HepG2 (cell line): ENCODE measurements around the gene NAA15. TPM values are rescaled to one million over a fixed set of nuclear protein-coding genes. Genes with fewer than 3 reads are reported as not detected.

Experiments used
- CBX5 ChIP-seq: sonication (generic); formaldehyde crosslinking; IDR thresholded peaks from 2 replicates; pipeline ENCODE4 v1.4.0; 2020; ENCODE audit warnings: missing genetic modification reagents, borderline replicate concordance
- EEA1 ChIP-seq: sonication (generic); formaldehyde crosslinking; IDR thresholded peaks from 2 replicates; pipeline ENCODE4 v1.5.1; 2020; ENCODE audit warnings: mild to moderate bottlenecking, missing genetic modification reagents, borderline replicate concordance
- GTF2F1 ChIP-seq: fragments of 150-350 bp; IDR thresholded peaks from 2 replicates; pipeline ENCODE4 v1.6.1; 2014; ENCODE audit warnings: low read length
- GTF3A ChIP-seq: sonication (generic); formaldehyde crosslinking; conservative IDR thresholded peaks from 2 replicates; pipeline ENCODE4 v1.4.0; 2020; ENCODE audit warnings: mild to moderate bottlenecking, missing genetic modification reagents
- HES4 ChIP-seq: sonication (generic); formaldehyde crosslinking; IDR thresholded peaks from 2 replicates; pipeline ENCODE4 v1.9.0; 2021; ENCODE audit warnings: mild to moderate bottlenecking, missing genetic modification reagents, borderline replicate concordance
- KAT2B ChIP-seq: fragments of 150-350 bp; IDR thresholded peaks from 2 replicates; pipeline ENCODE4 v1.6.1; 2014; ENCODE audit warnings: low read depth, low read length, borderline replicate concordance
- KDM2A ChIP-seq: sonication (generic); formaldehyde crosslinking; IDR thresholded peaks from 2 replicates; pipeline ENCODE4 v1.4.0; 2020; ENCODE audit warnings: low read depth, missing genetic modification reagents, borderline replicate concordance
- MBNL3 ChIP-seq: fragments of 250-450 bp; sonication (Bioruptor Pico); conservative IDR thresholded peaks from 2 replicates; pipeline ENCODE4 v1.8.0; 2022; ENCODE audit warnings: mild to moderate bottlenecking, inconsistent platforms
- MXI1 ChIP-seq: IDR thresholded peaks from 3 replicates; pipeline ENCODE4 v1.6.1; 2012; ENCODE audit warnings: low read depth, low read length, inconsistent platforms, borderline replicate concordance
- MYNN ChIP-seq: sonication (generic); formaldehyde crosslinking; IDR thresholded peaks from 2 replicates; pipeline ENCODE4 v1.4.0; 2020; ENCODE audit warnings: mild to moderate bottlenecking, low read depth, missing genetic modification reagents
- PAX8 ChIP-seq: sonication (generic); formaldehyde crosslinking; IDR thresholded peaks from 2 replicates; pipeline ENCODE4 v1.8.0; 2022; ENCODE audit warnings: mild to moderate bottlenecking, missing genetic modification reagents, borderline replicate concordance
- POLR2A ChIP-seq, 2 experiments: IDR thresholded peaks; 2 replicates each; pipeline ENCODE4 v1.6.1; 2011; ENCODE audit warnings: low read depth in 2 of 2, low read length in 2 of 2, mild to moderate bottlenecking in 1 of 2, moderate library complexity in 1 of 2; ENCODE audit not compliant: insufficient read depth in 1 of 2
- PRPF4 ChIP-seq: fragments of 200-400 bp; formaldehyde crosslinking; IDR thresholded peaks from 2 replicates; pipeline ENCODE4 v1.6.1; 2016; ENCODE audit warnings: low read length, low read depth; ENCODE audit not compliant: poor library complexity, severe bottlenecking
- TCF12 ChIP-seq, 2 experiments: fragments of 450-650 bp in 1 of 2; sonication (generic) in 1 of 2; formaldehyde crosslinking in 1 of 2; IDR thresholded peaks; 2 replicates each; pipeline versions ENCODE4 v1.6.1 to v1.8.0; 2017 to 2022; ENCODE audit warnings: antibody characterized with exemption in 1 of 2, mild to moderate bottlenecking in 1 of 2, missing genetic modification reagents in 1 of 2, moderate library complexity in 1 of 2
- ZBTB3 ChIP-seq: sonication (generic); formaldehyde crosslinking; IDR thresholded peaks from 2 replicates; pipeline ENCODE4 v1.4.0; 2020; ENCODE audit warnings: low read depth, mild to moderate bottlenecking, moderate library complexity, missing genetic modification reagents, borderline replicate concordance
- ZFP1 ChIP-seq: IDR thresholded peaks from 2 replicates; pipeline ENCODE4 v1.6.1; 2016
- ZNF296 ChIP-seq: sonication (generic); formaldehyde crosslinking; conservative IDR thresholded peaks from 2 replicates; pipeline ENCODE4 v1.5.0; 2020; ENCODE audit warnings: mild to moderate bottlenecking, missing genetic modification reagents
- ZNF709 ChIP-seq: sonication (generic); formaldehyde crosslinking; IDR thresholded peaks from 2 replicates; pipeline ENCODE4 v1.5.0; 2020; ENCODE audit warnings: mild to moderate bottlenecking, missing genetic modification reagents
- ZNF776 ChIP-seq: sonication (generic); formaldehyde crosslinking; IDR thresholded peaks from 2 replicates; pipeline ENCODE4 v1.4.0; 2020; ENCODE audit warnings: mild to moderate bottlenecking, missing genetic modification reagents
- polyA plus RNA-seq, 8 experiments: library from polyadenylated mRNA; depleted of rRNA in 3 of 8; stranded (reverse) in 7 of 8; unstranded in 1 of 8; fragments of >200 nt; fragmentation: Illumina TruSeq in 4 of 8; extraction: Trizol in 4 of 8; gene quantifications; 2 replicates each; pipeline versions ENCODE4 v1.2.1 to v1.2.3, GENCODE V29; 2011 to 2016; ENCODE audit warnings: low read depth in 4 of 8, missing spikeins in 1 of 8, mixed read lengths in 1 of 8; ENCODE audit not compliant: insufficient read depth in 1 of 8
- total RNA-seq, 5 experiments: library from RNA; depleted of rRNA; stranded (reverse); fragments of >200 nt; fragmentation: Illumina TruSeq; extraction: Trizol; gene quantifications; 2 replicates each; pipeline ENCODE4 v1.2.3, GENCODE V29; 2016; ENCODE audit warnings: low read depth in 1 of 5
- TF ChIP-seq, protein P1 (sequence below): sonication (generic); formaldehyde crosslinking; IDR thresholded peaks from 2 replicates; pipeline ENCODE4 v1.5.0; 2020; ENCODE audit warnings: missing genetic modification reagents, mild to moderate bottlenecking, borderline replicate concordance
- TF ChIP-seq, protein P2 (sequence below): IDR thresholded peaks from 2 replicates; pipeline ENCODE4 v1.6.1; 2016
- TF ChIP-seq, protein P3 (sequence below): sonication (generic); formaldehyde crosslinking; IDR thresholded peaks from 2 replicates; pipeline ENCODE4 v1.4.0; 2020; ENCODE audit warnings: mild to moderate bottlenecking, missing genetic modification reagents
- TF ChIP-seq, protein P4 (sequence below): IDR thresholded peaks from 2 replicates; pipeline ENCODE4 v1.6.1; 2016; ENCODE audit warnings: missing biosample characterization, missing genetic modification reagents, low read depth

NAA15 gene
- total and polyA plus RNA-seq, 2 of the 13 experiments (the other 11 are each of a cell fraction or from before 2014, with no cell fraction given) = 6.2 to 50.2 TPM

DNA sequence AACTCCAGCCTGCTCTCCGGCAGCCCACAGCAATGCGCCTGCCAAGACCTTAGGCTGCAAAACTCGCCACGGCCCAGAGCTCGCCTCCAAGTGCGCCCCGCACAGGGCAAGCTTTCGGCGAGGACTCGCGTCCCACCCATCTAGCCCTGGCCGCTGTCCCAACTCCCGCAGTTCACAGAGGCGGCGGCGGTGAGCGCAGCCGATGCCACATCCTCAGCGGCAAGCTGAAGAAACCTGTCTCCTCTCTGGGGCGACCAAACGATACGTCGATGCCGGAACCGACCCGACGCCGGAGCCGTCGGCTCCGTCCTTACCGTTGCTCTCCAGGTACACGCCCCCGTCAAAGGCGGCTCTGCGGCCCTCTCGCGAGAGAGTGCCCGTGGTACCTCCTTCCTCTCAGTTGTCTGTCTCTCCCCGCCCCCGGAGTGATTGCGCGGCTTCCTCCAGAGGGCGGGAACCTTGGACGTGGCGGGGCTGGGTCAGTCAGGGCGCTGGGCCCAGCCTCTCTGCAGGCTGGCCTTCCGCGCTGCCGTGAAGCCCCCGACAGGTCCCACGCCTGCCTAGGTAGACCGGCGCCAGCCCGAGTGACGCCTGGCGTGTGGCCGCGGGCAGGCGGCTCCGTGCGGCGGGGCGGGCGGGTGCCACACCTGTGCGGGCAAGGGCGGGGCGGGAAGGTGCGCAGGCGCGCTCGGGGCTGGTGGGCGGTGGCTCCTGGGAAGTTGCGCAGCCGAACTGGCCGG is 152.2 kb downstream of the NAA15 start (continued):
- TF ChIP-seq, protein P1, sequence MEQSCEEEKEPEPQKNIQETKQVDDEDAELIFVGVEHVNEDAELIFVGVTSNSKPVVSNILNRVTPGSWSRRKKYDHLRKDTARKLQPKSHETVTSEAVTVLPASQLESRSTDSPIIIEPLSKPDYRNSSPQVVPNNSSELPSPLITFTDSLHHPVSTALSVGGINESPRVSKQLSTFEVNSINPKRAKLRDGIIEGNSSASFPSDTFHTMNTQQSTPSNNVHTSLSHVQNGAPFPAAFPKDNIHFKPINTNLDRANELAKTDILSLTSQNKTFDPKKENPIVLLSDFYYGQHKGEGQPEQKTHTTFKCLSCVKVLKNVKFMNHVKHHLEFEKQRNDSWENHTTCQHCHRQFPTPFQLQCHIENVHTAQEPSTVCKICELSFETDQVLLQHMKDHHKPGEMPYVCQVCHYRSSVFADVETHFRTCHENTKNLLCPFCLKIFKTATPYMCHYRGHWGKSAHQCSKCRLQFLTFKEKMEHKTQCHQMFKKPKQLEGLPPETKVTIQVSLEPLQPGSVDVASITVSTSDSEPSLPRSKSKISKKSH (CRISPR knock-in tag) = peak; percentile 74; the same call in 1 of the 2 replicates
- peak; percentile 90; the same call in 1 of the 2 replicates for TF ChIP-seq HES4 (CRISPR knock-in tag)
- TF ChIP-seq MBNL3 (CRISPR knock-in tag) = no peak
- TF ChIP-seq EEA1 (CRISPR knock-in tag) = no peak; the same call in 1 of the 2 replicates
- TF ChIP-seq CBX5 (CRISPR knock-in tag) = no peak; the same call in 1 of the 2 replicates
- TF ChIP-seq PAX8 = no peak
- no peak for TF ChIP-seq MYNN (CRISPR knock-in tag)
- TF ChIP-seq ZNF776 (CRISPR knock-in tag) = peak; percentile 33; the same call in 1 of the 2 replicates
- TF ChIP-seq MXI1 = peak; percentile 71; the same call in 2 of the 3 replicates
- no peak for TF ChIP-seq PRPF4
- TF ChIP-seq, protein P2, sequence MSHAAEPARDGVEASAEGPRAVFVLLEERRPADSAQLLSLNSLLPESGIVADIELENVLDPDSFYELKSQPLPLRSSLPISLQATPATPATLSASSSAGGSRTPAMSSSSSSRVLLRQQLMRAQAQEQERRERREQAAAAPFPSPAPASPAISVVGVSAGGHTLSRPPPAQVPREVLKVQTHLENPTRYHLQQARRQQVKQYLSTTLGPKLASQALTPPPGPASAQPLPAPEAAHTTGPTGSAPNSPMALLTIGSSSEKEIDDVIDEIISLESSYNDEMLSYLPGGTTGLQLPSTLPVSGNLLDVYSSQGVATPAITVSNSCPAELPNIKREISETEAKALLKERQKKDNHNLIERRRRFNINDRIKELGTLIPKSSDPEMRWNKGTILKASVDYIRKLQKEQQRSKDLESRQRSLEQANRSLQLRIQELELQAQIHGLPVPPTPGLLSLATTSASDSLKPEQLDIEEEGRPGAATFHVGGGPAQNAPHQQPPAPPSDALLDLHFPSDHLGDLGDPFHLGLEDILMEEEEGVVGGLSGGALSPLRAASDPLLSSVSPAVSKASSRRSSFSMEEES (CRISPR knock-in tag) = peak; percentile 12; the same call in 1 of the 2 replicates
- TF ChIP-seq ZNF296 = peak; percentile 66; the same call in 1 of the 2 replicates
- TF ChIP-seq, protein P3, sequence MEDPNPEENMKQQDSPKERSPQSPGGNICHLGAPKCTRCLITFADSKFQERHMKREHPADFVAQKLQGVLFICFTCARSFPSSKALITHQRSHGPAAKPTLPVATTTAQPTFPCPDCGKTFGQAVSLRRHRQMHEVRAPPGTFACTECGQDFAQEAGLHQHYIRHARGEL (CRISPR knock-in tag) = no peak
- TF ChIP-seq KAT2B = no peak
- TF ChIP-seq ZNF709 (CRISPR knock-in tag) = peak; percentile 98
- TF ChIP-seq GTF2F1 = no peak
- peak; percentile 67; the same call in 1 of the 2 replicates for TF ChIP-seq ZBTB3 (CRISPR knock-in tag)
- TF ChIP-seq TCF12 (IDR thresholded peaks at IDR 0.05) = no peak
- TF ChIP-seq TCF12 (CRISPR knock-in tag; IDR thresholded peaks at IDR 0.05) = no peak; the same call in 1 of the 2 replicates
- TF ChIP-seq POLR2A (IDR thresholded peaks at IDR 0.05; ENCODE audit: insufficient read depth in 1 of 2, low read depth in 2 of 2, low read length in 2 of 2) = peak; percentile 86 to 92
- TF ChIP-seq, protein P4, sequence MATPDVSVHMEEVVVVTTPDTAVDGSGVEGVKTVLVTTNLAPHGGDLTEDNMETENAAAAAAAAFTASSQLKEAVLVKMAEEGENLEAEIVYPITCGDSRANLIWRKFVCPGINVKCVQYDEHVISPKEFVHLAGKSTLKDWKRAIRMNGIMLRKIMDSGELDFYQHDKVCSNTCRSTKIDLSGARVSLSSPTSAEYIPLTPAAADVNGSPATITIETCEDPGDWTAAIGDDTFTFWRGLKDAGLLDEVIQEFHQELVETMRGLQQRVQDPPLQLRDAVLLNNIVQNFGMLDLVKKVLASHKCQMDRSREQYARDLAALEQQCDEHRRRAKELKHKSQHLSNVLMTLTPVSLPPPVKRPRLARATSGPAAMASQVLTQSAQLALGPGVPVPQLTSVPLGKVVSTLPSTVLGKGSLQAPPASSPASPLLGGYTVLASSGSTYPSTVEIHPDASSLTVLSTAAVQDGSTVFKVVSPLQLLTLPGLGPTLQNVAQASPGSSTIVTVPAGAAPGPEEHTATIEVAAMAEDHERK = no peak
- TF ChIP-seq GTF3A (CRISPR knock-in tag) = 0 out of 2 replicates have a peak, but pooled peaks have one; percentile 74
- TF ChIP-seq ZFP1 (CRISPR knock-in tag) = no peak
- TF ChIP-seq KDM2A (CRISPR knock-in tag) = peak; percentile 84; the same call in 1 of the 2 replicates
